CD4-positive, alpha-beta T cell treated with Interferon gamma for 1 hour (primary cell): ENCODE data around the gene TULP1.
"Not testable (repeated sequence)": the region's sequence is repeated elsewhere in the genome, so short reads cannot be mapped to it uniquely, and the experiment has no call there.

Experiments used
- DNase-seq: peaks from one replicate; pipeline ENCODE4 v3.0.0-alpha.2; 2020

TULP1 gene

GRCh38 chr6:35519313-35520015 lies 6.8 kb upstream of the TULP1 start:
- DNase-seq, result no peak

GRCh38 chr6:35518566-35519312 lies 6.0 kb upstream of the TULP1 start:
- no peak for DNase-seq

- not testable (repeated sequence) for DNase-seq
Observed at GRCh38 chr6:35517978-35518377, 5.3 kb upstream of the TULP1 start.

- no peak for DNase-seq
Observed at GRCh38 chr6:35516712-35517111, 4.0 kb upstream of the TULP1 start.

GRCh38 chr6:35515939-35516338 lies 3.2 kb upstream of the TULP1 start:
- DNase-seq, result not testable (repeated sequence)

GRCh38 chr6:35514587-35514986 lies 1.9 kb upstream of the TULP1 start:
- no peak for DNase-seq

- no peak for DNase-seq
Observed at GRCh38 chr6:35512006-35512405, 690 bp downstream of the TULP1 start.

GRCh38 chr6:35511562-35511941 lies 1.1 kb downstream of the TULP1 start:
- DNase-seq, result no peak

- no peak for DNase-seq
Observed at GRCh38 chr6:35510916-35511561, 1.7 kb downstream of the TULP1 start.

GRCh38 chr6:35508542-35508941 lies 4.2 kb downstream of the TULP1 start:
- no peak for DNase-seq

- DNase-seq, result no peak
Observed at GRCh38 chr6:35508027-35508426, 4.7 kb downstream of the TULP1 start.

- DNase-seq, result no peak
Observed at GRCh38 chr6:35507221-35507620, 5.5 kb downstream of the TULP1 start.

- DNase-seq, result no peak
Observed at GRCh38 chr6:35506536-35506935, 6.2 kb downstream of the TULP1 start.

GRCh38 chr6:35505999-35506412 lies 6.7 kb downstream of the TULP1 start:
- DNase-seq, result no peak

GRCh38 chr6:35503534-35503933 lies 9.2 kb downstream of the TULP1 start:
- no peak for DNase-seq

- no peak for DNase-seq
Observed at GRCh38 chr6:35501784-35502183, 10.9 kb downstream of the TULP1 start.

GRCh38 chr6:35500782-35501181 lies 11.9 kb downstream of the TULP1 start:
- DNase-seq, result no peak

- DNase-seq, result no peak
Observed at GRCh38 chr6:35499372-35499771, 13.3 kb downstream of the TULP1 start.

- no peak for DNase-seq
Observed at GRCh38 chr6:35498422-35499067, 14.2 kb downstream of the TULP1 start.

- DNase-seq, result peak; percentile 12
Observed at GRCh38 chr6:35497571-35498421, 14.9 kb downstream of the TULP1 start.

- DNase-seq, result peak; percentile 38
Observed at GRCh38 chr6:35496841-35497570, 15.7 kb downstream of the TULP1 start, which contains the start of gene TEAD3. Gene TEAD3 (minus strand): TSS chr6:35497079.
